CD14-positive monocyte (primary cell): ENCODE results near the gene MAP7. TPM values are rescaled to one million over a fixed set of nuclear protein-coding genes. Genes with fewer than 3 reads are reported as not detected.

Experiments used
- DNase-seq, 3 donors: peaks; one replicate each; pipeline ENCODE4 v3.0.0-alpha.2; 2011 to 2022
- H2AFZ ChIP-seq: 2 replicates; pipeline ENCODE4 v1.6.0; 2012; ENCODE audit warnings: mild to moderate bottlenecking, low read depth, low read length, inconsistent platforms; ENCODE audit not compliant: insufficient read depth, poor library complexity, severe bottlenecking
- H3K27ac ChIP-seq, 2 donors: 1 replicate in 1 of 2; 2 replicates in 1 of 2; pipeline ENCODE4 v1.5.1; 2012 to 2013; ENCODE audit warnings: low read length in 2 of 2, control low read depth in 1 of 2, inconsistent platforms in 1 of 2, low read depth in 1 of 2, mild to moderate bottlenecking in 1 of 2
- H3K27me3 ChIP-seq, 2 donors: one replicate each; pipeline versions ENCODE4 v1.6.0 to v1.6.1; 2011 to 2013; ENCODE audit warnings: low read length in 2 of 2; ENCODE audit not compliant: control insufficient read depth in 2 of 2, insufficient read depth in 2 of 2
- H3K36me3 ChIP-seq, 2 donors: replicated peaks in 1 of 2; 1 replicate in 1 of 2; 2 replicates in 1 of 2; pipeline versions ENCODE4 v1.5.1 to v1.6.1; 2012 to 2013; ENCODE audit warnings: low read length in 2 of 2, control low read depth in 1 of 2, inconsistent platforms in 1 of 2, mild to moderate bottlenecking in 1 of 2; ENCODE audit not compliant: insufficient read depth in 2 of 2, control insufficient read depth in 1 of 2
- H3K4me1 ChIP-seq, 2 donors: 1 replicate in 1 of 2; 2 replicates in 1 of 2; pipeline versions ENCODE4 v1.5.1 to v1.6.1; 2012 to 2013; ENCODE audit warnings: low read length in 2 of 2, control low read depth in 1 of 2, inconsistent platforms in 1 of 2, mild to moderate bottlenecking in 1 of 2, moderate library complexity in 1 of 2; ENCODE audit not compliant: insufficient read depth in 2 of 2, control insufficient read depth in 1 of 2
- H3K4me2 ChIP-seq: replicated peaks from 2 replicates; pipeline ENCODE3; 2012; ENCODE audit warnings: low read length, moderate library complexity, mild to moderate bottlenecking; ENCODE audit not compliant: poor library complexity, severe bottlenecking; ENCODE audit errors: extremely low read depth
- H3K4me3 ChIP-seq, 3 experiments: fragments of 200-600 bp in 1 of 3; sonication (generic) in 1 of 3; replicated peaks in 1 of 3; 1 replicate in 2 of 3; 2 replicates in 1 of 3; pipeline ENCODE4 v1.5.1; 2011 to 2013; ENCODE audit warnings: low read length in 3 of 3, mild to moderate bottlenecking in 3 of 3, control low read depth in 2 of 3, low read depth in 2 of 3, inconsistent platforms in 1 of 3, moderate library complexity in 1 of 3
- H3K79me2 ChIP-seq: 2 replicates; pipeline ENCODE4 v1.6.0; 2012; ENCODE audit warnings: mild to moderate bottlenecking, control low read depth, inconsistent platforms, low read length, moderate library complexity; ENCODE audit not compliant: insufficient read depth
- H3K9ac ChIP-seq: 2 replicates; pipeline ENCODE4 v1.6.0; 2017; ENCODE audit warnings: low read length, mild to moderate bottlenecking; ENCODE audit not compliant: insufficient read depth, poor library complexity, severe bottlenecking
- H3K9me3 ChIP-seq, 2 donors: replicated peaks in 1 of 2; 1 replicate in 1 of 2; 2 replicates in 1 of 2; pipeline versions ENCODE4 v1.5.1 to v1.6.1; 2012 to 2013; ENCODE audit warnings: low read length in 2 of 2, control low read depth in 1 of 2; ENCODE audit not compliant: control insufficient read depth in 1 of 2, insufficient read depth in 1 of 2
- H4K20me1 ChIP-seq: 2 replicates; pipeline ENCODE4 v1.6.0; 2012; ENCODE audit warnings: mild to moderate bottlenecking, low read length, control low read depth, moderate library complexity; ENCODE audit not compliant: insufficient read depth
- H3K27ac Mint-ChIP-seq, 7 donors: one replicate each; pipeline ENCODE4 v1.8.0; 2020; ENCODE audit warnings: mild to moderate bottlenecking in 7 of 7, mixed read lengths in 7 of 7, moderate library complexity in 6 of 7, inconsistent platforms in 2 of 7
- H3K27me3 Mint-ChIP-seq, 3 donors: one replicate each; pipeline ENCODE4 v1.8.0; 2021 to 2022; ENCODE audit warnings: low read depth in 3 of 3, mild to moderate bottlenecking in 3 of 3, mixed read lengths in 3 of 3, moderate library complexity in 3 of 3, inconsistent platforms in 1 of 3
- H3K36me3 Mint-ChIP-seq, 2 donors: one replicate each; pipeline ENCODE4 v1.8.0; 2020; ENCODE audit warnings: mixed read lengths in 2 of 2, inconsistent platforms in 1 of 2, mild to moderate bottlenecking in 1 of 2
- H3K4me1 Mint-ChIP-seq: one replicate; pipeline ENCODE4 v1.8.0; 2020; ENCODE audit warnings: mild to moderate bottlenecking, mixed read lengths
- H3K4me3 Mint-ChIP-seq, 2 donors: one replicate each; pipeline ENCODE4 v1.8.0; 2020; ENCODE audit warnings: mild to moderate bottlenecking in 2 of 2, mixed read lengths in 2 of 2, moderate library complexity in 1 of 2
- H3K9me3 Mint-ChIP-seq, 7 donors: one replicate each; pipeline ENCODE4 v1.8.0; 2020 to 2022; ENCODE audit warnings: mixed read lengths in 7 of 7, mild to moderate bottlenecking in 6 of 7, moderate library complexity in 6 of 7, inconsistent platforms in 2 of 7
- CTCF ChIP-seq: fragments of 200-600 bp; IDR thresholded peaks from one replicate; pipeline ENCODE4 v1.8.0; 2022; ENCODE audit warnings: antibody characterized with exemption, mild to moderate bottlenecking
- WGBS: methylation state at CpG from one replicate; pipeline ENCODE4 v1.1.5; 2013; ENCODE audit warnings: missing lambda C conversion rate; ENCODE audit not compliant: insufficient coverage; 5-methylcytosine and 5-hydroxymethylcytosine counted together
- intact Hi-C, 2 donors: fragments of 100-400 bp; cut with micrococcal nuclease; formaldehyde crosslinking; loops; one replicate each; pipeline versions ENCODE4 v1.15.0 to v1.15.1; 2023
- polyA plus RNA-seq, 3 donors: library from polyadenylated mRNA; depleted of rRNA in 1 of 3; unstranded in 2 of 3; stranded (reverse) in 1 of 3; fragments of 300-500 nt in 2 of 3; fragments of >200 nt in 1 of 3; fragmentation: Illumina TruSeq in 2 of 3; gene quantifications; 1 replicate in 2 of 3; 2 replicates in 1 of 3; pipeline ENCODE4 v1.2.3, GENCODE V29; 2012 to 2021

Gene MAP7
- polyA plus RNA-seq, 3 donors, result 0.67 to 1.6 (median 1.2) TPM

DNA sequence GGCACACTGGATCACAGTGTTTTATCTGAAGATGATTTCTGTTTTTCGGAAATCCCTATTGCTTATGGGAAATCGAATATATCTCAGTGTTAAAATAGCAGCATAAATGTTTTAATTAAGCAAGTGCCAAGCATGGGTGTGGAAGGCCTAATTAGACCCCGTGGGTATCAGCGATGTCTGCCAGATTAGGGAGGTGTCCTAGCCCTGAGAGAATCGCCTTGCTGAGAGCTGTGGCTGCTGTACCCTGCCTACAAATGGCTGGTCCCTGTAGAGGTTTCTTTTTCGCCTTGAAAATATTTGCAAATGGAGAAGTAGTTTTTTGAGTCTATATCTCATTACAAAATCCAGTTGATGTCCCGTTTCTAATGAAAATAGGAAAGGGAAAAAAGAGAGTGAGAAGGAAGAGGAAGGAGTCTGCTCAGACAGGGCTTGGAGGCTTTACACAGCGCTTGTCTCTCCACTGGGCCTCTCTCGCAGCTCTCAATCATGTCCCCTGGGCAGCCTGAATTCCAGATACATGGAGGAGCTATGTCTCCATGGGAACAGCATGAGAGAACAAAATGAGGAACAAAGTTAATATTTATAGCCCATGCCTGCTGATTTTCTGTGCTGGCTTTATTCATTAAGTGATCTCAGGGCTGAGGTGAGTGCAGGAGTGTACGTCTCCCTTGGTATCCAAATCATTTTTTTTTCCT is 225.4 kb downstream of the MAP7 start:
- no peak overlapping the region for H3K4me3 Mint-ChIP-seq
- Histone ChIP-seq H2AFZ (peak overlapping the region; percentile 54), H3K27me3 (no peaks in the 10 kb centered on the region), H3K4me3 (no peak overlapping the region), H3K4me1 (peaks cover 0 to 5% of the 10 kb centered on the region in 2 donors), H3K36me3 (no peaks in the 10 kb centered on the region), H3K9ac (no peak overlapping the region), H3K9me3 (no peaks in the 10 kb centered on the region), H3K79me2 (no peaks in the 10 kb centered on the region), H3K27ac (no peak overlapping the region), H3K4me2 (peak overlapping the region; percentile 7), H4K20me1 (no peaks in the 10 kb centered on the region)
- intact Hi-C loops, result no loop called here
- H3K4me1 Mint-ChIP-seq, result no peaks in the 10 kb centered on the region
- DNase-seq, result no peak
- peaks cover 0 to 2% (median 0%) of the 10 kb centered on the region in 3 donors for H3K27me3 Mint-ChIP-seq
- 85% methylated on average over 4 of the region's 10 CpGs for WGBS
- H3K36me3 Mint-ChIP-seq, result no peaks in the 10 kb centered on the region
- no peaks in the 10 kb centered on the region for H3K9me3 Mint-ChIP-seq
- no peak overlapping the region for H3K27ac Mint-ChIP-seq
- TF ChIP-seq CTCF, result no peak

GRCh38 chr6:136323431-136324112 is 226.7 kb downstream of the MAP7 start:
- H3K4me3 ChIP-seq, result no peak overlapping the region
- no peak overlapping the region for H3K27ac ChIP-seq
- H3K9me3 ChIP-seq, result no peaks in the 10 kb centered on the region
- 86% methylated on average over 4 of the region's 10 CpGs for WGBS
- H3K27me3 Mint-ChIP-seq, result peaks cover 0 to 2% (median 0%) of the 10 kb centered on the region in 3 donors
- no peak overlapping the region for H3K4me3 Mint-ChIP-seq
- intact Hi-C loops, result no loop called here
- peaks cover 0 to 5% of the 10 kb centered on the region in 2 donors for H3K4me1 ChIP-seq
- H3K36me3 ChIP-seq, result no peaks in the 10 kb centered on the region
- H3K9me3 Mint-ChIP-seq, result no peaks in the 10 kb centered on the region
- H3K27ac Mint-ChIP-seq, result no peak overlapping the region
- H3K4me1 Mint-ChIP-seq, result no peaks in the 10 kb centered on the region
- no peak for DNase-seq
- no peaks in the 10 kb centered on the region for H4K20me1 ChIP-seq
- H3K4me2 ChIP-seq, result no peak overlapping the region
- no peaks in the 10 kb centered on the region for H3K27me3 ChIP-seq
- H3K79me2 ChIP-seq, result no peaks in the 10 kb centered on the region
- no peak overlapping the region for H2AFZ ChIP-seq
- no peak overlapping the region for H3K9ac ChIP-seq
- no peak for TF ChIP-seq CTCF
- no peaks in the 10 kb centered on the region for H3K36me3 Mint-ChIP-seq
